Measurements from ENCODE around the gene OR2A25.

DNA sequence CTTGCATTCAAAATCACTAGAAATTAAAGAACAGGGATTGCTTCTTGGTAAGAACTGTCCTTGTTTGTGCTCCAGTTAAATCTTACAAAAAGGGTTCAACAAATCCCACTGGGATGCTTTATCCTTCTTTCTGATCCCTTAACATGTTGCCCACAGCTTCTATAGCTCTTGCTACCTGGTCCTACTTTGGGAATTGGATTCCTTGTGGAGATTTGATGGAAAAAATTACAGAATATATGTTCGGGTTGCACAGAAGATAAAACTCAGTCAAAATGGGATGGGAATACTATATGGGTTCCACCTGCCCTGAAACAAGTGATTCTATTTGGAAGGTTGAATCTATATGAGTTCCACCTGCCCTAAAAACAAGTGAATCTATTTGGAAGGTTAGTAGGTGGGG is at the start of gene OR2A25:
- TF ChIP-seq CTCF (IDR thresholded peaks at IDR 0.05), result no peak
- TF ChIP-seq POLR2A (IDR thresholded peaks at IDR 0.05; ENCODE audit: low read depth), result no peak
